Inflammatory macrophage (primary cell): ENCODE measurements around the gene PSEN1.
A peak's percentile ranks its signal among the peaks of the same experiment; 100 is the strongest.

Experiments used
- DNase-seq, 2 donors: peaks; one replicate each; pipeline ENCODE4 v3.0.0-alpha.2; 2020 to 2022
- total RNA-seq, 18 experiments: gene quantifications; one replicate each; lab custom pipeline; 2026; ENCODE audit warnings: mixed read lengths in 6 of 18, inconsistent platforms in 2 of 18; lab: John Stamatoyannopoulos, UW

The PSEN1 gene
- total RNA-seq = 190 to 426 (median 237) reads per million in 18 experiments

DNA sequence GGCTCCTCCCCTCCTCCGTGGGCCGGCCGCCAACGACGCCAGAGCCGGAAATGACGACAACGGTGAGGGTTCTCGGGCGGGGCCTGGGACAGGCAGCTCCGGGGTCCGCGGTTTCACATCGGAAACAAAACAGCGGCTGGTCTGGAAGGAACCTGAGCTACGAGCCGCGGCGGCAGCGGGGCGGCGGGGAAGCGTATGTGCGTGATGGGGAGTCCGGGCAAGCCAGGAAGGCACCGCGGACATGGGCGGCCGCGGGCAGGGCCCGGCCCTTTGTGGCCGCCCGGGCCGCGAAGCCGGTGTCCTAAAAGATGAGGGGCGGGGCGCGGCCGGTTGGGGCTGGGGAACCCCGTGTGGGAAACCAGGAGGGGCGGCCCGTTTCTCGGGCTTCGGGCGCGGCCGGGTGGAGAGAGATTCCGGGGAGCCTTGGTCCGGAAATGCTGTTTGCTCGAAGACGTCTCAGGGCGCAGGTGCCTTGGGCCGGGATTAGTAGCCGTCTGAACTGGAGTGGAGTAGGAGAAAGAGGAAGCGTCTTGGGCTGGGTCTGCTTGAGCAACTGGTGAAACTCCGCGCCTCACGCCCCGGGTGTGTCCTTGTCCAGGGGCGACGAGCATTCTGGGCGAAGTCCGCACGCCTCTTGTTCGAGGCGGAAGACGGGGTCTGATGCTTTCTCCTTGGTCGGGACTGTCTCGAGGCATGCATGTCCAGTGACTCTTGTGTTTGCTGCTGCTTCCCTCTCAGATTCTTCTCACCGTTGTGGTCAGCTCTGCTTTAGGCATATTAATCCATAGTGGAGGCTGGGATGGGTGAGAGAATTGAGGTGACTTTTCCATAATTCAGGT, at the start of gene PSEN1:
Gene PSEN1, plus strand, starts transcription at position 121 of the 839 bp plus-strand sequence. CDS start 11,513 bp downstream, outside the sequence.
- peak; percentile 96 for DNase-seq

- peak; percentile 18 to 25 for DNase-seq
These were observed 45.3 kb upstream of the PSEN1 start for GRCh38 chr14:73091044-73091443.

- DNase-seq = no peak
These were observed 38.9 kb upstream of the PSEN1 start for GRCh38 chr14:73097421-73097820.

GRCh38 chr14:73100334-73100733, 36.0 kb upstream of the PSEN1 start:
- no peak for DNase-seq

DNA sequence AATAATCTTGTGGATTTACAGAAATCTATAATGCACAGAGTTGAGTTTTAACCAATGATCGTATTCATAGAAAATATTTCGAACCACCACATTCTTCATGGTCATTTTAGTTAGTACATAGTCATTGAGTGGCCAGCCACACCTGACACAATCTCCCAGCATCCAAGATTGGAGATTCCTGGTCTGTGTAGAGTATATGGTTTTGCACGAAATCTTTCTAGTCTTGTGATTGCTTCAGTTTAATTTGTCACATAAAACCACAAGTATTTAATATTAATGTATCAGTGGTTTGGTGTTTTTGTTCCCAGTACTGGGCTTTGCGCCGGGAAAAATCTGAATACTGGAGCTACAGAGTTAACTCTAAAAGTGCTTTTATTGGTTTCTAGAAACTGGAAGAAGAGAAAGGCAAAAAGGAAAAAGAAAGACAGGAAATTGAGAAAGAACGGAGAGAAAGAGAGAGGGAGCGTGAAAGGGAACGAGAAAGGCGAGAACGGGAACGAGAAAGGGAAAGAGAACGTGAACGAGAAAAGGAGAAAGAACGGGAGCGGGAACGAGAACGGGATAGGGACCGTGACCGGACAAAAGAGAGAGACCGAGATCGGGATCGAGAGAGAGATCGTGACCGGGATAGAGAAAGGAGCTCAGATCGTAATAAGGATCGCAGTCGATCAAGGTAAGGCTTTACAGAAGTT, 33.4 kb upstream of the PSEN1 start:
- no peak for DNase-seq

DNA sequence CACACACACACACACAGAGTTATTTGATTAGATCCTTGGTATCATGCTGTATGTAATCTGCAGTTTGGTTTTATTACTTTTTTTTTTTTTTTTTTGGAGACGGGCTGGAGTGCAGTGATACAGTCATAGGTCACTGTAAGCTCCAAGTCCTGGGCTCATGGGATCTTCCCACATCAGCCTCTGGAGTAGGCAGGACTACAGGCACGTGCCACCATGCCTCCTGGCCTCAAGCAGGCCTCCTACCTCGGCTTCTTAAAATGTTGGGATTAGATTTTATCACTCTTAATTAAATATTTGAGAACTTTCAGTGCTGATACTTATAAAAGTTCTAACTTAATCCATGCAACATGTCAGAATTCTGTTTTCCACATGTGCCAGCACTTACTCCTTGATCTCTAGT, 31.3 kb upstream of the PSEN1 start:
- no peak for DNase-seq

DNA sequence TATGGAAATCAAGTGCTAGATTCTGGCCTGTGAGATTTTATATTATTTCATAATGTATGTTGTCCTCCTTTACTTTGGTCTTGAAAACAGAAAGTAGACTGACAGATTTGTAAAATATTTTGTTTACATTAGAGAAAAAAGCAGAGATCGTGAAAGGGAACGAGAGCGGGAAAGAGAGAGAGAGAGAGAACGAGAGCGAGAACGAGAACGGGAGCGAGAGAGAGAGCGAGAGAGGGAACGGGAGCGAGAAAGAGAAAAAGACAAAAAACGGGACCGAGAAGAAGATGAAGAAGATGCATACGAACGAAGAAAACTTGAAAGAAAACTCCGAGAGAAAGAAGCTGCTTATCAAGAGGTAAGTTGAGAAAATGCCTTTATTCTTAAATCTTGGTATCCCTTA, 30.6 kb upstream of the PSEN1 start:
- DNase-seq = no peak

GRCh38 chr14:73116079-73116665, 20.1 kb upstream of the PSEN1 start:
- no peak for DNase-seq

GRCh38 chr14:73124180-73124894, 12.0 kb upstream of the PSEN1 start:
- no peak for DNase-seq

GRCh38 chr14:73125169-73125588, 11.1 kb upstream of the PSEN1 start:
- no peak for DNase-seq

DNA sequence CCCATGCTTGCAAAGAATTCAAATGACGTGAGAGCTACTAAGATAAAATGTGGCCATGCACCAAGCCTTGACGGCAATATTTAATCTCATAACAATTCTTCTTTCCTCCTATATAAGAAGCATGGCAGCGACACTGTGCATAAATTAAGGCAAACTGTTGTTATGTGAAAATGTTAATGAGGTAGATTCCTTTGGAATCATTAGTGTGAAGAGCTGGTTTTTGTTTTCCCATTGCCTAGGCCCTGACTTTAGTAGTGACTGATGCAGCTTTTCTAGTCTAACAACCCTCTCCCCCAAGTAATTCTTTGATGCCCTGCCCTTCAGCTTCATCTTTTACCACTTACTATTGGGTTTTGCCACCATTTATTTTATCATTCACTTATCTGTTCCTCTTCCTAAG, 10.6 kb upstream of the PSEN1 start:
- no peak for DNase-seq

DNA sequence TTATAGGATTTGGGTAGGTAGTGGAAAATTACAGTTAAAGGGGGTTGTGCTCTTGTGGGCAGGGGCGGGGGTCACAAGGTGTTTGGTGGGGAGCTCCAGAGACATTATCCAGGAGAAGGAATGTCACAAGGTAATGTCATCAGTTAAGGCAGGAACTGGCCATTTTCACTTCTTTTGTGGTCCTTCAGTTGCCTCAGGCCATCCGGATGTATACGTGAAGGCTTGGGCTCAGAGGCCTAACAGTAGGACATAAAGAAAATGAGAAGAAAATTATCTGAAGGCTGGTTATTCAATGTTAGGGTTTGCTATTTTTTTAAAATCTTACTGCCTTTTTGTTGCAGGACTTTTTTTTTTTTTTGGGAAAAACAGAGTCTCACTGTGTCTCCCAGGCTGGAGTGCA, 2.5 kb upstream of the PSEN1 start:
- DNase-seq = no peak

DNA sequence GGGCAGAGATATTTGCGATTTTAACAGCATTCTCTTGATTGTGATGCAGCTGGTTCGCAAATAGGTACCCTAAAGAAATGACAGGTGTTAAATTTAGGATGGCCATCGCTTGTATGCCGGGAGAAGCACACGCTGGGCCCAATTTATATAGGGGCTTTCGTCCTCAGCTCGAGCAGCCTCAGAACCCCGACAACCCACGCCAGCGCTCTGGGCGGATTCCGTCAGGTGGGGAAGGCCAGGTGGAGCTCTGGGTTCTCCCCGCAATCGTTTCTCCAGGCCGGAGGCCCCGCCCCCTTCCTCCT, 271 bp upstream of the PSEN1 start:
- no peak for DNase-seq

- peak in 1 of 2 donors; percentile 22 for DNase-seq
These were observed 4.6 kb downstream of the PSEN1 start for GRCh38 chr14:73140811-73141323.

DNA sequence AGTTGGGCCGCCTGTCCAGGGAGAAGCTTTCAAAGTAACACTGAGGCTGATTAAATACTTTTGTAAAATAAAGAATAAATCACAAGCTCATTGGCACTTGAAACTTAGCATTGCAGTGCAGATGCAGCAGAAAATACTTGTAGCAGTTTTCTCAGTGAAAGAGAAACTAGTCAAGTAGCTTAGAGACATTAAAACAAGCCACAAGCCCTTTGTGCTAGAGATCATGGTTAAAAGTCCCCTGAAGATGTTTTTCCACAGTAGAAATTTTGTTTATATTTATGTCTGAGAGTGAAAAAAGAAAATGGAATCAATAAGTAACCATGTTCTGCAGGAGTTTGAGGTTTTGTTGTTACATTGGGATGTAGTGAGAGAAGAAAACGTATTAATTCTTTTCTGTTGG, 5.9 kb downstream of the PSEN1 start:
- DNase-seq = no peak

GRCh38 chr14:73143003-73143402, 6.7 kb downstream of the PSEN1 start:
- no peak for DNase-seq

- DNase-seq = no peak
These were observed 7.3 kb downstream of the PSEN1 start for GRCh38 chr14:73143617-73144016.

GRCh38 chr14:73145371-73145770, 9.1 kb downstream of the PSEN1 start:
- DNase-seq = peak; percentile 16 to 53

- DNase-seq = no peak
These were observed 9.8 kb downstream of the PSEN1 start for GRCh38 chr14:73146111-73146510.

DNA sequence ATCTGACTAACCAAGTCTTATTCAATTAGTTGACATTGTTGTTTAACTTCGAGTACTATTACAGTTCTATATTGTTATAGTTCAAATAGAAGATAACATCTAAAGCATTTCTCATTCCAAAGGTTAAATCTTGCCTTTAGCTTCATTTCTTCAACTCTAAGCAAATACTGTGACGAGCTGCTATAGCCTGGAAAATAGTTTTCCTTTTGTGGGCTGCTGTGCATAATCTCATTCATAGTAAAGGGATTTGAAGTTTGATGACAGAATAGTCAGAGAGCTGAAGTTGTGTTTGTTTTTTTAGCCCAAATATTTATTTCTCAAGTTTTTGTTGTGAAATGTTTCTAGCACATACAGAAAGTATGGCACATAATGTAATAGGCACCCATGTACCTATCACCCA, 13.4 kb downstream of the PSEN1 start:
- DNase-seq = no peak

- DNase-seq = no peak
These were observed 17.0 kb downstream of the PSEN1 start for GRCh38 chr14:73153272-73153671.

DNA sequence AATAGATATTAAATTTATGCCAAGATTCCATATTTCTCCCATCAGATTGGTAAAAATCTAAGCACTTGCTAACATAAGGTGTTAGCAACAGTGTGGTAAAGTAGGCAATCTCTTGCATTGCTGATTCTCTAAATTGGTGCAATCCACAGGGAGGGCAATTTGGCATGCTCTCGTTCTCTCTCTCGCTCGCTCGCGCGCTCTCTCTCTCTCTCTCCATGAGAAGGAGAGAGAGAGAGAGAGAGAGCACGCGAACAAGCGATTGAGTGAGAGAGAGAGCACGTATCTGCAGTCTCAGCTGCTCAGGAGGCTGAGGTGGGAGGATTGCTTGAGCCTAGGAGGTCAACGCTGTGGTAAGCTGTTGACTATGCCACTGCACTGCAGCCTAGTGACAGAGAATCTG, 25.9 kb downstream of the PSEN1 start:
- no peak for DNase-seq

DNA sequence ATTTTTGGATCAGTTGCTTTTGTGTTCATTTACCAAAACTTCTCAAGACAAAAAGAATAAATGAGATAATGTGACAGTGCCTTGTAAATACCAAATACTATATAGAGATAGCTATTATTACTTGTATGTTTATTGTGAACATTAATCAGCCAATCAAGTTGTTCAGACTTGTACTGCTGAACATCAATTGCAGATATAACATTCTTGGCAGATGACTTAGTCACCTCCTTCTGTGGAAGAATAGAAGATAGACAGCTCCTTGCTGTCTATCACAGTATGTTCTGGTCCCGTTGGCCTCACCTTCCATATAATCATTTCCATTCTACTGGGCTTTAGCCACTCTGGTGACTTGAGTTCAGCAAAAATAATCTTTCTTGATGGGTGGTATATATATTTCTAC, 30.1 kb downstream of the PSEN1 start:
- no peak for DNase-seq
